ENCODE measurements around the gene RUNX2.
"Not testable (repeated sequence)": the region's sequence is repeated elsewhere in the genome, so short reads cannot be mapped to it uniquely, and the experiment has no call there.

RUNX2 gene

GRCh38 chr6:45462190-45463134, 134.3 kb downstream of the RUNX2 start:
- DNase-seq = no peak

GRCh38 chr6:45464685-45465084, 136.6 kb downstream of the RUNX2 start:
- DNase-seq = no peak

- no peak for DNase-seq
Observed at GRCh38 chr6:45466686-45467085, 138.6 kb downstream of the RUNX2 start.

- DNase-seq = not testable (repeated sequence)
Observed at GRCh38 chr6:45467417-45467816, 139.3 kb downstream of the RUNX2 start.

- no peak for DNase-seq
Observed at GRCh38 chr6:45467853-45468252, 139.7 kb downstream of the RUNX2 start.

- DNase-seq = no peak
Observed at GRCh38 chr6:45469663-45470062, 141.5 kb downstream of the RUNX2 start.

GRCh38 chr6:45470131-45470738, 142.1 kb downstream of the RUNX2 start:
- no peak for DNase-seq

- no peak for DNase-seq
Observed at GRCh38 chr6:45472382-45472781, 144.3 kb downstream of the RUNX2 start.

GRCh38 chr6:45473121-45473993, 145.2 kb downstream of the RUNX2 start:
- no peak for DNase-seq

GRCh38 chr6:45474376-45474775, 146.2 kb downstream of the RUNX2 start:
- DNase-seq = no peak

GRCh38 chr6:45476341-45476740, 148.2 kb downstream of the RUNX2 start:
- DNase-seq = no peak

GRCh38 chr6:45477278-45477677, 149.1 kb downstream of the RUNX2 start:
- DNase-seq = no peak

GRCh38 chr6:45477790-45478189, 149.7 kb downstream of the RUNX2 start:
- DNase-seq = no peak

GRCh38 chr6:45478240-45478639, 150.1 kb downstream of the RUNX2 start:
- no peak for DNase-seq

- DNase-seq = no peak
Observed at GRCh38 chr6:45479834-45480751, 152.0 kb downstream of the RUNX2 start.

GRCh38 chr6:45480752-45481415, 152.8 kb downstream of the RUNX2 start:
- DNase-seq = no peak

GRCh38 chr6:45483021-45483420, 154.9 kb downstream of the RUNX2 start:
- no peak for DNase-seq

- DNase-seq = no peak
Observed at GRCh38 chr6:45483501-45483900, 155.4 kb downstream of the RUNX2 start.

GRCh38 chr6:45486736-45487135, 158.6 kb downstream of the RUNX2 start:
- no peak for DNase-seq

- no peak for DNase-seq
Observed at GRCh38 chr6:45487645-45488044, 159.5 kb downstream of the RUNX2 start.

GRCh38 chr6:45488269-45488668, 160.1 kb downstream of the RUNX2 start:
- no peak for DNase-seq

GRCh38 chr6:45488889-45489288, 160.8 kb downstream of the RUNX2 start:
- no peak for DNase-seq

All from SHP77 treated with DMSO at 0.1 percent for 48 hours (cell line).